ENCODE results near the gene ST7.
"Not testable (repeated sequence)": the region's sequence is repeated elsewhere in the genome, so short reads cannot be mapped to it uniquely, and the experiment has no call there.

ST7 gene

DNA sequence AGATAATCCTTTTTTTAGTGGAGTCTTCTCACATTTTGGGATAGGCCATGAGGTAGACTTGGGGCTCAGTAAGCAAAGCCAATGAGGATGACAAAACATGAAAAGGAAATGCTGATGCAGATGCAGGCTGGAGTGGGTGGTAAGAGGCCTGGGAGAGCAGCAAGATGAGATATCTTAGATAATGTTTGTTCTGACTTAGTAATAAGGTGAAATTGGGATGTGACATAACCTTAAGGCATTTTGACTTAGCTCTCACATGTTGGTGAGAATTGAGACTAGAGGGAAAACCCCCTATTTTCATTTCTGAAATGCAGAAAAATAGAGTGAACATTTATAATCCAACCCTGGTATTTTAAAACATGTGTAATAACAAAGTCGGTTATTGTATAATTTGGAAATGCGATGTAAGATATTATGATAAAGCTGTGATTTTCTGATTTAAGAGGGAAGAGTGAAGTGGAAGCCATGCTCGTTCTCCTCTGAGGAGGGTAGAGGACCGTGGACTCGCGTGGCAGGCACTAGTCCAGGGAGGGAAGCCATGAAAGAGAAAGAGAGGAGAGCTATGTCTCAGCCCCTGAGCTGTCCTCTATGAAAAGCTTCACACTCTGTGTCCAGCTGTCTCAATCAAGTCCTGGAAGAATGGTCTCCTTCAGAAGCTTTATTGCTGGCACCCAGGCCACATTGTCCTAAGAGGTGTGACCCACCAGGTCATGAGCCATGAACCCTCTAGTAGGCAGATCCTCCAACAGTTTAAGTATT lies 57.3 kb downstream of the ST7 start:
- DNase-seq: peak; percentile 13

DNA sequence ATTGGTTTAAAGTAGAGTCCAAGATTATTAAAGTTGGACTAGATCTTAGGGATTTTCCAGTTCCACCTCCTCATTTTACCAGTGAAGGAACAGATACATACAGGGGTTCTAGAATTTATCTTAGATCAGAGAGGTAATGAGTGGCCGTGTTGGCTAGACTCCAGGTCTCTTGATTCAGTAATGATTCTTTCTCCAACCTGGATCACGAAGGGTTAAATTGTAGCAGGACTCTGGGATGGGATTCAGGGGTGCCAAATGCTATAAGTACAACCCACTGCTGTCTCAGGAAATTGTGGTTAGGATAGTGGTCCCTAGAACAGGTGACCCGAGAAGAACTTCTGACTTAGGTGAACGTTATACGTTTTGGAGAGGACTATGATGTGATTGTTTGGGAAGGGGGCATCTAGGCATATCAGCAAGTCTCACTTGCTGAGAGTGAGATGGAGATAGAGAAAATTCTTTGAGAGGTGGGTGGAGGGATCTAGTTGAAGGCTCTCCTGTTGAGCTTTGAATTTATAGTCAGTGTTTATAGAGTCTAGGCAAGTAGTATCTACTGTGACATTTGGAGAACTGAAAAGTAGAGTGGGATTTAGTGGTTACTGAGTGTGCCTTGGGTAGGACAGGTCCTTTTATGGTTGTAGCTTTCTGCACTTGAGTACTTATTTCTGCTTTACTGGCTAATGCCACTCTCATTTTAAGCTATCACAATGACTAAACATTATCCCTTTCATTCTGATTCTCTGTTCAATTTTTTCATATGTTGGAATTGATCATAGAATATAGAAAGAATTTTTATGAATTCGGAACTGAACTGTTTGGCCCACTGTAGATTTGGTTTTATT lies 58.3 kb downstream of the ST7 start:
- no peak for DNase-seq

DNA sequence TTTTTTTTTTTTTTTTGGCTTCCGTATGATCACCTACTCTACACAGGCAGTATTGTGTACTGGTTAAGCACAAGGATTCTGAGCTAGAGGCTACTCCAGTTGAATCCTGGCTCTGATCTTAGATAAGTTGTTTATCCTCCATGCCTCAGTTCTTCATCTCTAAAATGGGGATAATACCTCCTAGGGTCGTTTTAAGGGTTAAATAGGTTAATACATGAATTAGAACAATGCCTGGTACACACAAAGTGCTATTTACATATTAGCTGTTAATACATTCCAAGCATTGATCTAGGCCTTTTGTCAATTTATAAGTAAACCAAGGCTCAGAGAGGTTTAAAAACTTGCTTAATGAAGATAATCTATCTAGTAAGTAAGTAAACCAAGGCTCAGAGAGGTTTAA lies 59.0 kb downstream of the ST7 start:
- no peak for DNase-seq

DNA sequence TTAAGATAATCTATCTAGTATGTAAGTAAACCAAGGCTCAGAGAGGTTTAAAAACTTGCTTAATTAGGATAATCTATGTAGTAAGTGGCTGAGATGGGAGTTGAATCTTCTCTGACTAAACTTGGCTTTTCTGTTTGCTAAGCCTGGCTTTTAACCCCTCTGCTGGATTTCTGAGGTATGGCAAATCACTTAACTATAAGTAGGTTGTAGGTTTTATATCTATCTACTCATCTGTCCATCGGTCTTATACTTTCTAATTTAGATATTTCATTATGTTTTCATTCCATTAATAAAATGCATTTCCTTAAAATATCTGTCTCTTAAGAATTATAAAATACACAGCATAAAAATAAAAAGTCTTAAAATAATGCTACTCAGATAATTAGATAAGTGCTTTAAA lies 59.4 kb downstream of the ST7 start:
- no peak for DNase-seq

DNA sequence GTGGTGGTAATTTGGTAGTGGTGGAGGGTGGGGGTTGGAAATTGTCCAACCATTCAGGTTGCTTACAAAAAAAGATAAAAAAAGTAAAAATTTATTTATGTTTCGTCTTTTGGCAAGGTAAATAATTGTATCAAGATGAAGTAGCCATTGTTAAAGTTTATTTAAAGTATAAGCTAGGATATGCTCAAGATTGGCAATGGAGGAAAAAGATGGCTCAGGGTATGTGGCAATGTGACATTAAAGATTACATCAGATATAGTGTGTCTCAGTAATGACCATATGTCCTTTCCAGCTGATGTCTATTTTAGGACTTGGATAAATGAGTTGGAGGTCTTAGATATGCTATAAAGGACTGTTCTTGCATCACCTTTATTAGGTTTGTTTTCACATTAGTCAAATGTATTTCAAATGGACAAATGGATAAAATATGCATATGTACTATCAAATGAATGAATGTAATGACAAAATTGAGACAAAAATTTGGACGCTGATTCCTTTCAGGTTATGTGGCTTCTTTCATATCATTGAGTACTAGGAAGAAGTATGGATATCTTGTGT lies 60.9 kb downstream of the ST7 start:
- DNase-seq: no peak

DNA sequence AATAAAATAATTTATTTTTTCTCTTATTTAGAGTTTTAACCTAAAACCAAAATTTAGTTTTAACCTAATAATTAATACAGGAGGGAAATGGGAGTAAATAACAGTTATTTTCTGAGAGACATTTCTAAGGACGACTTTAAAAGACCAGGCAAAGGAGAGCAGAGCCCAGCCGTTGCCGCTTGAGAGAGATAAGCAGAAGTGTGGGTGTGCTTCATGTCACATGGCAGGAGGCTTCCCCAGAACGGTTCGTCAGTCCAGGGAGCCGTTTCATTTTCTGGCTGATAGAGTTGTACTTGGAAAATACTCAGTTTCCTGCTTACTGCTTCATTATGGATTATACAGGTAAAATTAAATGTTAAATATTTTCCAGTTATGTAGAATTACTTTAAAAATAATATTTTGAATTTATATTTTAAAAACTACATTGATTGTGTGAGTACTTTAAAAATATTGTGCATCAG lies 61.4 kb downstream of the ST7 start:
- peak; percentile 21 for DNase-seq

DNA sequence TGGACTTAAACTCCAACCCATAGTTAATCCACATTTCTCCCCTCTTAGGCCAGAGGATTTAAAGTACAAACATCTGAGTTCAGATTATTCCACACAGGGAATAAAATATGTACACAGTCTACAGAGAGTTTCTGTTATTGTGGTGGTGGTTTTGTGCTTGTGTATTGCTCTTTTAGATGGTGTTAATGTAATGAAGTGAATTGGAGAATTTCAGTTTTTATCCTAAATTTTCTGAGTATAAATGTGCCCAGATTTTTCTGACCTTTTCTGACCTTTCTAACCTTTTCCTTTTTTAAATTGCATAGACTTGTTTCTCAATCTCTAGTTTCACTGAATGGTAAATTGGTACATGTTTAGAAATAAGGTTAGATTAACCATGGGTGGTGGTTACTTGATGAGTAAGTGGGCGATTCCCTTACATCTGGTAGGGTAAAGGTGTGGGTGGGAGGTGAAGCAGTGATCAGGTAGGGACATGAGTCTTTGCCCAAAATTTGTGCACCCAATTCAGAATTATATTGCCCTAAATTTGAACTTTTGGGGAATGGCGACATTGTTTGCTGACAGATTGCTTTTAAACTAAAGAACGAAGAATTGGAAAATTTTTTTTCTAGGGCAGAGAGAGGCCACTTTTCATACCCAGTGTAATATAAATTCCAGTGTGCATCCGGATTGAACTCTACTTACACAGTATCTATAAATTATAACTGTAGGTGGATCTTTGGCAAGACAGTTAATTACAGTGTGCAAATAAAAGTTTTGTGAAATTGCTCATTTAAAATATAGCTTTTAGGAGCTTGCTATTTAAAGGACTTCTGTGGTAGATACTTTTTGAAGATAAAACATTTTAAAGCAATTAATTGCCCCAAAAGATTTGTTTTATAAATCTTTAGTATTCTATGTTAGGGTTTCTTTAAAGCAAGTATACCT lies 62.2 kb downstream of the ST7 start:
- DNase-seq: no peak

DNA sequence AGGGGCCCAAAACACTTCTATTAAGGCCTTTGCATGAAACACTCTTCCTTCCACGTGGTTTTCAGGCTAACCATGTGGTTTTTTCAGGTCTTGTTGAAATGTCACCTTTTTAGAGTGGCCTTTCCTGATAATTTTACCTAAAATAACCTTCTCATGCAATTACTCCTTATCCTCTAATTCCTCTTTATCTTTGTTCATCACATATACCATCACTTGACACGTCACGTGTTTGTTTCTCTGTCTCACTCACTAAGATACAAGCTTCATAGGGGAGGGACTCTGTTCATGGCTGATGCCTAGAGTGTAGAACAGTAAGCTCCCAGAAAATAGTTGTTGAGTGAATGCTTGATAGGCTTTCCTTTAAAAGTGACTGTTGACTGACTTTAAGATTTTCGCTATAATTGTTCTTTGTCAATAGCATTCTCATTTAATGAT lies 63.7 kb downstream of the ST7 start:
- no peak for DNase-seq

DNA sequence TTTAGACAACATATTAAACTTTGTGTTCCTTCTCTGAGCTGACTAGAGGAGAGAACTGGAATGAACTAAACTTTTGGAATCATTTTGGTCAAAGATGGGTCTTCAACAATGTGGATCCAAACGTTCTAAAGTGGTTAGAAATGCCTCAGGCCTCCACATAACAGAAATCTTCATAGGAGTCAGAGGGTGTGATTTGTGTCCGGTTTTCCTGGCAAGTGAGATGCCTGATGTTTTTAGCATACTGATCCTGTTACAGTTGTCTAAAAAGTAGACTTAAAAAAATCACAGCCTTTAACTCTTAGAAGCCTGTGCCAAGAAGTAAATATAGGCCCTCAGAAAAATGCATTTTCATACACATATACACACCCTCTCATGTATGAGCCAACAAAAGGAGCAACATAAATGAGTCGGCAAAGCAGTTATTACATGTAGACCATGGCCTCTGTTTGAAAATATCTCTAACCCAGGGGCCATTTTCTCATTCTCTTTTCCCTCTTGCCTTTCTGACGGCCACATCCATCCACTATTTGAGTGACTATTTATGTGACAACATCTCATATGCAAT lies 64.5 kb downstream of the ST7 start:
- DNase-seq: no peak

DNA sequence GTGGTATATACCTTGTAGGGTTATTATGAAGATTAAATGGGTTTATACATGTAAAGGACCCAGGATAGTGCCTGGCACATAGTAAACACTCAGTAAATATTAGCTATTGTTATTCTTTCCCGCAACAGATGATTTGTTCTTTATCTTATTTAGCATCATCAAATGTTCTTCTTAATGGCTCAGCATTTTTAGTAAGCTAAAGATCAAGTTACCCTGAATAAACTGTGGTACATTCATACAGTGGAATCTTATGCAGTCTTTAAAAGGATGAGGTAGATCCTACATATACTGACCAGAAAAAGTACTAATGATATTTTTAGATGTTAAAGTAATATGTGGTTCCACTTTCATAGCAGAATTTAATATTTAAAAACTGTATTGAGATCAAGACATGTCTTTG lies 65.4 kb downstream of the ST7 start:
- DNase-seq: no peak

DNA sequence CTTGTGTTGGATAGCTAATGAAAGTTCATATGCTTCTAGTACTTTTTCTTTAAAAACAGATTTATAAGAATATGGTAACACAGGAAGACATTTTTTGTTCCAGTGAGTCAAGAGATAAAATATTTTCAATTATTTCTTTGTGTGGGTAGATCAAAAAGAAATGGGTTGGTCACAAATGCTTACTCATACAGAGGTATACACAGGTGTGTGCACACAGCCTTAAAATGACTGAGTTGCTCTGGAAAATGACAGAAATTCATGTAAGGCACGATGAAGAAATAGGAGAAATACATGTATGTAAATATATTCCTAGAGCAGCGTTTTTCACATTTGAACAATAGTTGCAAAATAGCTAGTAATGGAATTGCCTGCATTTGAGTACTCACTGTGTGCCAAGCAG lies 66.0 kb downstream of the ST7 start:
- DNase-seq: no peak

DNA sequence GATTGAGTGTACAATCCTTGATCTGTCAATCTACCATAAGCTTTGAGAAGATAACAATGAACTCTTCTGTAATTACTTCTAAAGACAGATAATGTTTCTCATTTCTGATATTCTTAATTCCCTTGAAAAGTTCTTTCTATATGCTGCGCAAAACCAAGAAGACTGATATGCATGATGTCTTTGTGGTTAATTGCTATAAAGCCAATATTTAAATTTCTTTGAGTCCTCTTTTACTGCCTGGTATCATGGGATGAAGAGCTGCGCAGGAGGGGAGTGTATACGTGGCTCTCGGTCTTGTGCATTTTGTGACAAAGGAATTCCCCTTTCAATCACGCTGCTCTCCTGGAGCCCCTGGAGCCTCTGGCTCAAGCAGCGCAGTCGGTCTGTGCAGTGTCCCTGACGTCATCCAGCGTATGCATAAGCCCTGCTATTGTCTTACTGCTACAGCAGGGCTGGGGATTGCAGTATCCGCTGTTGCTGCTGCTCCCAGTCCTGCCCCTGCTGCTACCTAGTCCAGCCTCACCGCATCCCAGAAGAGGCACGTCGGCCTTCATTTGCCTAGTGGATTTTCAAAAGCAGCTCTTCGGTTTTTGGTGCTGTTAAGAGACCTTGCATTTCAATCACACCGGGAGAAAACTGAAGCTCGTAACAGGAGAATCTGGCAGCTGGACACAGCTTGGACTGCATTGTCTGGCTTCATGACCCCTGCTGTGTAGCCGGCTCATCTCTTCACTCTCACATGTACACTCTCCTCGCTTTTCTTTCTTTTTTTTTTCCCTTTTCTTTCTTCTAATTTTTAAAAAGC lies 66.7 kb downstream of the ST7 start:
- DNase-seq: no peak

DNA sequence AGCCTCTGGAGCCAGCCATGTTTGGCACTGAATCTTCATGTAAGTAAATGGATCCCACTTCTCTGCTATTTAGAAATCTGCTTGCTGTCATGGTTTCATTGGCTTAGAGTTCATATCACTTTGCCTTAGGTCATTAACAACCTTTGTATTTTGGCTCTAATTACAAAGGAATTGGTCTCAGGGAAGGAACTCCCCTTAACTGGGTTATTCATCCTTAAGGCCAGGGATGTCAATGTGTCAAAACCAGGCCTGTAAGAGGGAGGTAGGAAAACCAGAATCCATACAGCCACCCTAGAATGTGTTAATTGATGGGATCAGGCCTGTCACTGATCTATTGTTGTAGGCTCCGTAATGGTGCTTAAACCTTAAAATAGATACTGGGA lies 67.3 kb downstream of the ST7 start:
- DNase-seq: no peak

DNA sequence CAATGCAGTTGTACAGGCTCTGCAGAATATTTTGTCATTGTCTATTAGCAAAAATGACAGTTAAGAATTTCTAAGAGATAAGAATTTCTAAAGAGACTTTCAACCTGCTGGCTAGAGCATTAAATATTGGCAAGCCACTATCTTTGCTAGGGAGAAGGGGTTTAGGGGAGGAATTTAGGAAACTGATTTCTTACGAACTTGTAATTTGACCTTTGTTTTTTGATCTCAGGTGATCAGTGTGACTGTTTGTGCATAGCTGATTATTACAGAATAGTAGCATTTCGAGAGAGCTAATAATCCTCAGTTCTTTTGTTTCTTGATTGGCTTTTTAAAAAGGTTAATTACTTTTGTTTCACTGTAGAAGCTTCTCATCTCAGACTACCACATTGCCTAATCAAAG lies 68.1 kb downstream of the ST7 start:
- no peak for DNase-seq

DNA sequence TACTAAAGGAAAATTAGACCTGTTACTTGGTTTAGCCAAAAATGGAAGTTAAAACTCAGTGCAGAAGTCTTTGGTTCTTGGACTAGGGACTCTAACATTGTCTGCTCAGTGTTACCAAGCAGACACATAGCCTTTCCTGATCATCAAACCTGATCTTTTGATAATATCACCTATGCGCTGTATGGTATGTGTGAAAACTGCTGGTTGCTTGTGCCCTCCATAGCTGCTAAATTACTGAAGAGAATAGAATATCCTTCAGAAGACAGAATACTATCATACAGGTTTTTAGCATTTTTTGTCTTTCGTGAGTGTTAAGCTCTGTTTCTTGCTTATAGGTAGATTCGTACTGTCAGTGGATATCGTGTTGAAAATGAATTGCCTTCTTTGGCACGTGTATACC lies 68.7 kb downstream of the ST7 start:
- DNase-seq: no peak

DNA sequence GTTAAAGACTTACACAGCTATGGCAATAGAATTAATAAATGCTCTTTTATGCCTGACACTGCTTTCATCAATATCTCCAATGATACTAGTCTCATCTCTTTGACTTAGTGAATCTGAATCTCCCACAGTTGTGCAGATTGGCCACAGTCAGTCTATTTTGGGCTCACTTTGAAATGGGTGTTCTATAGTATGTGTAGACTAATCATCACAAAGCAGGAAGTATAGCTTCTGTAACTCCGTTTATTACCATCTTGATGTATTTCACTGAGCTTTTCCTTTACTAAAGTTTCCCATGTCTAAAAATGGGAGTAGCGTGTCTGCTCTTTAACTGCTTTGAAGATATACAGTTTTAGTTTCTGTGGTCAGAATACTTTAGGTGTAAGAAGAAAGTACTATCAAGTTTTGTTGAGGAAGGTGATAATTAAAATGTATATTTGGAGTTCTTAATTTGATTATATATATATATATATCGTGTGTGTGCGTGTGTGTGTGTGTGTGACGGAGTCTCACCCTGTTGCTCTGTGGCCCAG lies 70.1 kb downstream of the ST7 start:
- DNase-seq: no peak

DNA sequence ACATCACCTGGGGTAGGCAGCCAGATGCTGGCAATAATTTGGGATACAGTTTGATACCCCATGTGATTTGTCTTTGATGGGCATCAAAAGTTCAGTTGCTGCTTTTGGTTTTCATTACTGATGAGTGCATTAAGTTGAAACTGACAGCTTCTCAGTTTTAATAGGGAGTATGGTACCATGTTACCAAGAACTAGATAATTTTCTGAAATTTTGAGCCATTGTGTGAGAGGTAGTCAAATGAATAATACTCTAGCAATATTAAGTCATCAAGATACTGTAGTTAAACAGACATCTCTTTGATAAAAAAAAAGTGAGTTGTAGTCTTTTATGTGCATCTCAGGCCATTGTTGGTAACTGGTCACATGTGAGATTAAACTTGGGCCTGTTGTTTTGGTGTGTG lies 71.5 kb downstream of the ST7 start:
- no peak for DNase-seq

DNA sequence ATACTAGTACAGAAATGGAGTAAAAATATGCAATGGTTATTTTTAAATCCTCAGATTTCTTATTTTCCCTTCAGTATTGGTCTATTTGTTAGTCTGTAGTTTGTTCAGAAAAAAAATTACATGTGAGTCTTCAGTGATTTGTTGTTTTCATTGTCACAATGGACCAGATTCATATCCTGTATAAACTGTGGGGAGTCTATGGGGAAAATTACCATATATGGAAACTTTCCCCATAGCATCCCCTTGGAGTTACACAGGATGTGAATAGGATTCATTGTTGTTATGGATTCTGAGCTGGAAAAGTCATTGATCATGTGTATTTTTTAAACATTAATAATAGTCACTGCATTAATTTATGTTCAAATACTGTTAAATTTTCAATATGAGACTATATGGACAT lies 72.6 kb downstream of the ST7 start:
- DNase-seq: no peak

DNA sequence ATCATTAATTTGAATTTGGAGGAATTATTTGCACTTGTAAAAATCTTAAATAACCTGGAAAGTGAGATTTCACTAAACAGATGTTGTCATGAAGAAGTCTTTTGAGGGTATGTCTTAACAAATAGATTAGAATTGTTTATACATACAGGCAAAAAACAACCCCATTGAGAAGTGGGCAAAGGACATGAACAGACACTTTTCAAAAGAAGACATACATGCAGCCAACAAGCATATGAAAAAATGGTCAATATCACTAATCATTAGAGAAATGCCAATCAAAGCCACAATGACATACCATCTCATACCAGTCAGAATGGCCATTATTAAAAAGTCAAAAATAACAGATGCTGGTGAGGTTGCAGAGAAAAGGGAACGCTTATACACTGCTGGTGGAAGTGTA lies 77.0 kb downstream of the ST7 start:
- DNase-seq: not testable (repeated sequence)

DNA sequence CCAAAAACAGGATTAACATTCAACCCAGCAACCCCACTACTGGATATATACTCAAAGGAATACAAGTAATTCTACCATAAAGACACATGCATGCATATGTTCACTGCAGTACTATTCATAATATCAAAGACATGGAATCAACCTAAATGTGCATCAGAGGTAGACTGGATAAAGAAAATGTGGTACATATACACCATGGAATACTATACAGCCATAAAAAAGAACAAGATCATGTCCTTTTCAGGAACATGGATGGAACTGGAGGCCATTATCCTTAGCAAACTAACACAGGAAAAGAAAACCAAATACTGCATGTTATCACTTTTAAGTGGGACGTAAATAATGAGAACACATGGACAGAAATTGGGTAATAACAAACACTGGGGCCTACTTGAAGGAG lies 77.5 kb downstream of the ST7 start:
- DNase-seq: not testable (repeated sequence)

DNA sequence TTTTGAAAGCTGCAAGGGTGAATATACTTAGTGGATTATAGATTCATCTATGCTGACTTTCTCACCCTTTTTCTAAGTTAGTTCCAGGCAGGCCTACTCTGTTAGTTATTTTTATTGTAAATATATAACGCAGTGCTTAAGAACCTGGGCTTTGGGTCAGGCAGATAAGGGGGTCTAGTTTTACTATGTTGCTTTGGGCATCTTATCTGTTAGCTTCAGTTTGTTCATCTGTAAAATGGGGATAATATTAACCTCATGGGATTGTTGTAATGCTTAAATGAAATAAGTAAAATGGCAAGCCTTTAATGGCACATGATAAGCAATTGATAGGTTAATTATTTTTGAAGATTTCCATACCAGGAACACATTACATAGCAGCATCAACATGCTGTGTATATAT lies 79.5 kb downstream of the ST7 start:
- DNase-seq: no peak
